BJ (cell line): ENCODE results near the gene CTNNA2. TPM values are rescaled to one million over a fixed set of nuclear protein-coding genes. Genes with fewer than 3 reads are reported as not detected.

Experiments used
- CTCF ChIA-PET: fragments of 350-600 bp; formaldehyde crosslinking; extraction: SDS; loops from one replicate; lab custom pipeline; 2021; ENCODE audit warnings: antibody characterized with exemption, inconsistent platforms; lab: Yijun Ruan, JAX
- POLR2A ChIA-PET: fragments of 300-600 bp; sonication (Branson Sonifier 250); formaldehyde crosslinking; extraction: SDS; loops from one replicate; lab custom pipeline; 2021; ENCODE audit warnings: antibody characterized with exemption; lab: Charles Lee
- DNase-seq: peaks from one replicate; pipeline ENCODE4 v3.0.0-alpha.2; 2011; ENCODE audit warnings: low read depth
- H3K27me3 ChIP-seq: 2 replicates; pipeline ENCODE4 v1.6.0; 2011; ENCODE audit warnings: low read length; ENCODE audit not compliant: control insufficient read depth, insufficient read depth
- H3K36me3 ChIP-seq: 2 replicates; pipeline ENCODE4 v1.5.1; 2011; ENCODE audit warnings: low read length; ENCODE audit not compliant: control insufficient read depth, insufficient read depth
- H3K4me3 ChIP-seq: 2 replicates; pipeline ENCODE4 v1.5.1; 2011; ENCODE audit warnings: low read depth, mild to moderate bottlenecking, control low read depth, low read length
- CTCF ChIP-seq: IDR thresholded peaks from 2 replicates; pipeline ENCODE4 v1.5.1; 2011; ENCODE audit warnings: low read depth, mild to moderate bottlenecking, control low read depth, inconsistent platforms, low read length, moderate library complexity; ENCODE audit not compliant: insufficient read depth
- polyA plus RNA-seq: library from polyadenylated mRNA; depleted of rRNA; stranded (reverse); fragments of >200 nt; gene quantifications from 2 replicates; pipeline ENCODE4 v1.2.3, GENCODE V29; 2011

Gene CTNNA2
- polyA plus RNA-seq, 1 experiment = not detected

DNA sequence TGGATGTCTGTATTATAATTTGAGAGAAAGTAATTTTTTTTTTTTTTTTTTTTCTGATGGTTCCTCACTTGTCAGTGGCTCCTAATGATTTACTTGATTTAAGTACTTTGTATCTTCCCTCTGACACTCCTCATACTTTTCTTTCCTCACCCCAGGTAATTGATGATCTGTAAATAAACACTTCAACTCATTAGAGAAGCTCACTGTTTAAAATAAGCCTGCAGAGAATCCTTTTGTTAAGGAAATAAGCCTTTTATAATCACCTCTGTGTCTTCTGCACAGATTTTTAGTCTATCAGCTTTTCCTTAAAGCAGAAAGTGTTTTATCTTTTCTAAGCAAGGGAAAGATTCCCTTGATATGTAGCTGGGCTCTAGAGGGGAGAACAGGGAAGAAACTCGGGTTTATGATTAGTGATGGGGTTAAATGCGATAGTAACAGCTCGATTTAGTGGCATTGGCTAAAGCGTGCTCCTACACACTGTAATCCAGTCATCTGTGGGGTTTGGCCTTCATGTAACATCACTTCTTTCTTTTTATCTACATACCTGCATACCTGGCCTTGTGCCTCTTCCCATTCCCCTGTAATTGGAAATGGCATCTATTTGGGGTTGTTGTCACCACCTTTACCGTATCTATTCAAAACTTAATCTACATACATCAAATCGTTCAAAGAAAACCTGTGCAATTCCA lies 851.8 kb downstream of the CTNNA2 start:
- Histone ChIP-seq H3K4me3 (no peak overlapping the region), H3K27me3 (no peaks in the 10 kb centered on the region), H3K36me3 (no peaks in the 10 kb centered on the region)
- POLR2A ChIA-PET = no interaction called here
- TF ChIP-seq CTCF = no peak
- no peak for DNase-seq
- CTCF ChIA-PET = no interaction called here

- DNase-seq = no peak
- POLR2A ChIA-PET = no interaction called here
- Histone ChIP-seq H3K36me3 (no peaks in the 10 kb centered on the region), H3K27me3 (no peaks in the 10 kb centered on the region), H3K4me3 (no peak overlapping the region)
- TF ChIP-seq CTCF = no peak
- CTCF ChIA-PET = no interaction called here
These were observed 852.9 kb downstream of the CTNNA2 start for GRCh38 chr2:80365762-80366161.

DNA sequence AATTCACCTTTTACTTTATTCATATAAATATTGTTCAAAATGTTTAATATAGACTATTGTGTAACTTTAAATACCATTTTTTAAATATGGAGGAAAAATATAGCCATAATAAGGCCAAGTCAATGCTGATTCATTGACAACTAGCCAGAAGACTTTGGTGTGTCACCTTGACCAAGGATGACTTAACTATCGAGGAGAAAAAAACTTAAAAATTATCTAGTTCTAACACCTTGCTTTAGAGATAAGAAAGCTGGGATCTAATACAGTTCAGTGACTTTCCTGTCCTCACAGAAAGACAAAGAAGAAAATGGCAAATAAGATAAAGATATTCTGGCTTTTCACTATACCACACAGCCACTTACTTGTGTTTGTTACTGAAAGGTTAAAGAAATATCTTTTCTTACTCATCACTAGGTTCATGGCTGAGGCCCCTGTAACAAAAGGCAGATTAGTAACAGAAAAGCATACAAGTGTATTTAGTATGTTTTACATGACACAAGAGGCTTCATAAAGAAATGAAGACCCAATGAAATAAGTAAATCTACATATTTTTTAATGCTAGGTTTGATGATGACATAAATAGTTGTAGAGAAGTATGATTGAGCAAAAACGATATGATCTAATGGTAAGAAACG lies 857.6 kb downstream of the CTNNA2 start:
- no peak for DNase-seq
- no peak overlapping the region for H3K4me3 ChIP-seq
- H3K36me3 ChIP-seq = no peaks in the 10 kb centered on the region
- no peaks in the 10 kb centered on the region for H3K27me3 ChIP-seq
- no peak for TF ChIP-seq CTCF
- POLR2A ChIA-PET = no interaction called here
- CTCF ChIA-PET = no interaction called here

GRCh38 chr2:80374105-80374504 lies 861.3 kb downstream of the CTNNA2 start:
- H3K4me3 ChIP-seq = no peak overlapping the region
- no peaks in the 10 kb centered on the region for H3K27me3 ChIP-seq
- CTCF ChIA-PET = interaction anchor here (1.2 kb wide), 1 partner anchor 9 kb away, joined by 3 read pairs; no protein-coding TSS in a partner anchor
- no peak for DNase-seq
- H3K36me3 ChIP-seq = no peaks in the 10 kb centered on the region
- POLR2A ChIA-PET = no interaction called here
- no peak for TF ChIP-seq CTCF

DNA sequence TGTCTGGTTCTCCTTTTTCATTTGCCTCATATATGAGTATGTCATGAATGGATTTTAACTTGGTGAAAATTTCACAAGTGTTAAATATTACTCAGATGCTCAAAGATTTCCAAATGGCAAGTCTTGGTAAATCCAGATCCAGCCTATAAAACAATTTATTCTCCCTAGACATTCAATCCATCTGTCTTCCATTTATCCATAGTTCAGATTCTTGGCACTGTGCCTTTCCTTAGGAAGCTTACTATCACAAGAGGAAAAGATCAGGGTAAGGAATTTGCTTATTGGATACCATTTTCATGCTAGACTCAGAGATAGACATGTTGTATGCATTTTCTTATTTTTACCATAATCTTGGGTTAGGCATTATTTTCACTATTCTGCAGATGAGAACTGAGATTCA lies 864.2 kb downstream of the CTNNA2 start:
- no peak for DNase-seq
- no peaks in the 10 kb centered on the region for H3K27me3 ChIP-seq
- ChIA-PET CTCF (no interaction called here), POLR2A (no interaction called here)
- no peak overlapping the region for H3K4me3 ChIP-seq
- no peak for TF ChIP-seq CTCF
- H3K36me3 ChIP-seq = no peaks in the 10 kb centered on the region
